H1 (cell line): ENCODE results near the gene ACTR8.

Source experiments
- CBX5 ChIP-seq: fragments of 300-800, 300-1000 bp; sonication (generic); IDR thresholded peaks from 2 replicates; pipeline ENCODE4 v1.7.1; 2016; ENCODE audit warnings: antibody characterized with exemption, low read length, low read depth
- CTCF ChIP-seq, 3 experiments: IDR thresholded peaks; 1 replicate in 2 of 3; 2 replicates in 1 of 3; pipeline versions ENCODE4 v1.5.1 to v1.6.1; 2011; ENCODE audit warnings: low read length in 3 of 3, mild to moderate bottlenecking in 3 of 3, inconsistent platforms in 2 of 3, low read depth in 1 of 3, moderate library complexity in 1 of 3; ENCODE audit not compliant: insufficient read depth in 1 of 3; ENCODE audit errors: control extremely low read depth in 1 of 3
- JUN ChIP-seq: IDR thresholded peaks from 2 replicates; pipeline ENCODE4 v1.6.1; 2011; ENCODE audit warnings: low read depth, mild to moderate bottlenecking, improper control_type of control experiment, low read length
- NRF1 ChIP-seq: IDR thresholded peaks from 2 replicates; pipeline ENCODE4 v1.6.1; 2011; ENCODE audit warnings: mild to moderate bottlenecking, low read depth, low read length, improper control_type of control experiment
- POLR2AphosphoS5 ChIP-seq: IDR thresholded peaks from 2 replicates; pipeline ENCODE4 v1.6.1; 2011; ENCODE audit warnings: low read depth, low read length
- RFX5 ChIP-seq: IDR thresholded peaks from 2 replicates; pipeline ENCODE4 v1.6.1; 2011; ENCODE audit warnings: low read depth, low read length, improper control_type of control experiment, borderline replicate concordance
- SIX5 ChIP-seq: IDR thresholded peaks from 2 replicates; pipeline ENCODE4 v1.6.1; 2011; ENCODE audit warnings: mild to moderate bottlenecking, low read depth, low read length

DNA sequence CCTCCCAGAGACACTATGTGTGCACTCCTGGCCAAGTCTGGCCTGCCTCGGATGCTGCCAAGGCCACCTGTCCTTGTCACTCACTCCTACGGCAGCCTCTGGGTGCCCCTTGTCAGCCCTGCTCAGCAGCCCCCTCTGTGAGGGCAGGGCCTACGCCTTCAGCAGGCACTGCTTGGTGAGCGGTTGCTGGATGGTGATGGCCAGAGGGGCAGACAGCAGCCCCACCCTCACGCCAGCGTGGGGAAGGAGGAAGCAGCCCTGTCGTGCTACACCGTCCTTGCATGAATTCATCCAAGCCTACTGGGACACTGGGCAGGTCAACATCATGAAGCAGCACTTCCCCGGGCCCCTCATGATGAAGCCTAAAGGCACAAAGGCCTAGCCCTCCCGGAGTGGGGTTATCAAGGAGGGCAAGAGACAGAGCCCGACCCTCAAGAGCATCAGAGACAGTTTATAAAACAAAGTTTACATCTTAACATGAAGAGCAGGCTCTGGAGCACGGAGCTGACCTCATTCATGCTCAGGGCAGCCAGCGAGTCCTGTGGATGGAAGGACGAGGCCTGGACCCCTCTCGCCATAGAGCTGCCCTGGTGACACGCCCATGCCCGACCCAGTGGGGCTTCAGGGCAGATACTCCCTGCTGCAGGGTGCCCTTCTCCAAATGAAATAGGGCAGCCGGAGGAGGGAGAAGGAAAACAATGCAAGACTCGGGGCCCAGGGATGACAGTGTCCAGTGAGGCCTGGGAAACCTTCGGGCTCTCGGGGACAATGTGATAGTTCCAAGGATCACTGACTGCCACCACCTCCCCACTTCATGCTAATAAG is 61.0 kb downstream of the ACTR8 start:
- TF ChIP-seq CBX5 (no peak), POLR2AphosphoS5 (no peak), JUN (no peak), NRF1 (no peak), CTCF (IDR thresholded peaks at IDR 0.05; ENCODE audit: control extremely low read depth in 1 of 3, insufficient read depth in 1 of 3, low read depth in 1 of 3, low read length in 3 of 3) (no peak), RFX5 (no peak), SIX5 (no peak)
